ENCODE results near the gene GIT2. TPM values are rescaled to one million over a fixed set of nuclear protein-coding genes. Genes with fewer than 3 reads are reported as not detected.
A peak's percentile ranks its signal among the peaks of the same experiment; 100 is the strongest.

Gene GIT2
- total and polyA plus RNA-seq, 9 donors: 17.4 to 58.8 (median 43.7) TPM

DNA sequence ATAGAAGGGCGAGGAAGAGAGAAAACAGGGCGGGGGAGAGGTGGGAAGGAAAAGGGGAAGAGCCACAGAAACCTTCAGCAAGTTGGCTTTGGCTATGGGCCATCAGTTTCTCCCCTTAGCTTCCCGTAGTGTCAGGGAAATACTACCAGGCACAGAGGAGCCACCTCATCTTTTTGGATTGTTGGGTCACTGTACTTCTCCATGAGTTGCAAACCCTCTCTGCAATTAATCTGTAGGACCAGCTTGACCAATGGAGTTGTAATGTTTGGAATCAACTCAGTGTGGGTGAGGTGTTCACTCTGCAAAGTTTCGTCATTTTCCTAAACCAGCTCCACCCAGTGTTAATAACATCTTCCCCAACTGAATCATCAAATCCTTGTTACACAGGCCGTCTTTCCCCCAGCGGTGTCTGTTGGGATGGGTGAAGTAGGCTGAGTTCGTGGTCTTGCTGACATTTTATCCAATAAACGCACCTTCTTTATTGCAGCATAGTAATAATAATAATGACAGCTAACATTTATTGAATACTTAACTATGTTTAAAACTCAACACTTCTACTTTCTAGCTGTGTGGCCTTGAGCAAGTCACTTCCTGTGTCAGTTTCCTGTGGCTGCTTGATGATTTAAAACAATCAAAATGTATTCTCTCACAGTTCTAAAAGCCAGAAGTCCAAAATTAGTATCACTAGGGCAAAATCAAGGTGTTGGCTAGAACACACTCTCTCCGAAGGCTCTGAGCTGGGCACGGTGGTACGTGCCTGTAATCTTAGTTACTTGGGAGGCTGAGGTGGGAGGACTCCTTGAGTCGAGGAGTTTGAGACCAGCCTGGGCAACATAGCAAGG is 107.8 kb downstream of the GIT2 start:
- H3K27me3 ChIP-seq: no peaks in the 10 kb centered on the region
- 62 to 67% (median 67%) methylated on average over 12 of the region's 12 CpGs for WGBS, 3 donors
- TF ChIP-seq EP300 (IDR thresholded peaks at IDR 0.05) (no peak), POLR2A (IDR thresholded peaks at IDR 0.05) (no peak)
- TF ChIP-seq, protein P1, sequence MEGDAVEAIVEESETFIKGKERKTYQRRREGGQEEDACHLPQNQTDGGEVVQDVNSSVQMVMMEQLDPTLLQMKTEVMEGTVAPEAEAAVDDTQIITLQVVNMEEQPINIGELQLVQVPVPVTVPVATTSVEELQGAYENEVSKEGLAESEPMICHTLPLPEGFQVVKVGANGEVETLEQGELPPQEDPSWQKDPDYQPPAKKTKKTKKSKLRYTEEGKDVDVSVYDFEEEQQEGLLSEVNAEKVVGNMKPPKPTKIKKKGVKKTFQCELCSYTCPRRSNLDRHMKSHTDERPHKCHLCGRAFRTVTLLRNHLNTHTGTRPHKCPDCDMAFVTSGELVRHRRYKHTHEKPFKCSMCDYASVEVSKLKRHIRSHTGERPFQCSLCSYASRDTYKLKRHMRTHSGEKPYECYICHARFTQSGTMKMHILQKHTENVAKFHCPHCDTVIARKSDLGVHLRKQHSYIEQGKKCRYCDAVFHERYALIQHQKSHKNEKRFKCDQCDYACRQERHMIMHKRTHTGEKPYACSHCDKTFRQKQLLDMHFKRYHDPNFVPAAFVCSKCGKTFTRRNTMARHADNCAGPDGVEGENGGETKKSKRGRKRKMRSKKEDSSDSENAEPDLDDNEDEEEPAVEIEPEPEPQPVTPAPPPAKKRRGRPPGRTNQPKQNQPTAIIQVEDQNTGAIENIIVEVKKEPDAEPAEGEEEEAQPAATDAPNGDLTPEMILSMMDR (IDR thresholded peaks at IDR 0.05): no peak
- no peaks in the 10 kb centered on the region for H3K4me1 ChIP-seq (ENCODE audit: insufficient read depth)
- H3K9me3 ChIP-seq: no peaks in the 10 kb centered on the region
- no peak overlapping the region for H3K4me3 ChIP-seq
- no peak for DNase-seq
- no peak overlapping the region for H3K27ac ChIP-seq
- no peaks in the 10 kb centered on the region for H3K36me3 ChIP-seq
- intact Hi-C loops (cut with DNase I): no loop called here

GRCh38 chr12:109885616-109886015 is 110.6 kb downstream of the GIT2 start:
- no peak for DNase-seq

GRCh38 chr12:109883461-109883860 is 112.7 kb downstream of the GIT2 start:
- Histone ChIP-seq H3K9me3 (no peaks in the 10 kb centered on the region), H3K27ac (no peak overlapping the region), H3K4me1 (ENCODE audit: insufficient read depth) (peaks cover 4% of the 10 kb centered on the region), H3K27me3 (no peaks in the 10 kb centered on the region), H3K36me3 (no peaks in the 10 kb centered on the region), H3K4me3 (no peak overlapping the region)
- 64 to 74% (median 71%) methylated on average over 4 of the region's 4 CpGs for WGBS, 3 donors
- no peak for DNase-seq
- intact Hi-C loops (cut with DNase I): loop anchor here in 1 of 4 donors (5.0 kb wide), 1 partner anchor 76 kb away; no protein-coding TSS in a partner anchor
- TF ChIP-seq POLR2A (IDR thresholded peaks at IDR 0.05) (no peak), EP300 (IDR thresholded peaks at IDR 0.05) (no peak)
- TF ChIP-seq, protein P1 (IDR thresholded peaks at IDR 0.05): no peak

More at GRCh38 chr12:109885616-109886015, 110.6 kb downstream of the GIT2 start:
- intact Hi-C loops (cut with DNase I): no loop called here
- Histone ChIP-seq H3K27me3 (no peaks in the 10 kb centered on the region), H3K4me1 (ENCODE audit: insufficient read depth) (peaks cover 3% of the 10 kb centered on the region), H3K9me3 (no peaks in the 10 kb centered on the region), H3K27ac (no peak overlapping the region), H3K36me3 (no peaks in the 10 kb centered on the region), H3K4me3 (no peak overlapping the region)
- TF ChIP-seq, protein P1 (IDR thresholded peaks at IDR 0.05): no peak
- TF ChIP-seq EP300 (IDR thresholded peaks at IDR 0.05) (no peak), POLR2A (IDR thresholded peaks at IDR 0.05) (no peak)
- WGBS, 3 donors: 56 to 62% (median 56%) methylated on average over 10 of the region's 10 CpGs

- DNase-seq: no peak
- H3K27me3 ChIP-seq: no peaks in the 10 kb centered on the region
- H3K4me1 ChIP-seq (ENCODE audit: insufficient read depth): peaks cover 4% of the 10 kb centered on the region
- TF ChIP-seq POLR2A (IDR thresholded peaks at IDR 0.05) (no peak), EP300 (IDR thresholded peaks at IDR 0.05) (no peak)
- H3K36me3 ChIP-seq: no peaks in the 10 kb centered on the region
- no peaks in the 10 kb centered on the region for H3K9me3 ChIP-seq
- 82 to 87% (median 84%) methylated on average over 2 of the region's 2 CpGs for WGBS, 3 donors
- intact Hi-C loops (cut with DNase I): loop anchor here in 1 of 4 donors (5.0 kb wide), 1 partner anchor 74 kb away; no protein-coding TSS in a partner anchor
- no peak overlapping the region for H3K4me3 ChIP-seq
- H3K27ac ChIP-seq: no peak overlapping the region
Measured at GRCh38 chr12:109881752-109882151, 114.4 kb downstream of the GIT2 start.

DNA sequence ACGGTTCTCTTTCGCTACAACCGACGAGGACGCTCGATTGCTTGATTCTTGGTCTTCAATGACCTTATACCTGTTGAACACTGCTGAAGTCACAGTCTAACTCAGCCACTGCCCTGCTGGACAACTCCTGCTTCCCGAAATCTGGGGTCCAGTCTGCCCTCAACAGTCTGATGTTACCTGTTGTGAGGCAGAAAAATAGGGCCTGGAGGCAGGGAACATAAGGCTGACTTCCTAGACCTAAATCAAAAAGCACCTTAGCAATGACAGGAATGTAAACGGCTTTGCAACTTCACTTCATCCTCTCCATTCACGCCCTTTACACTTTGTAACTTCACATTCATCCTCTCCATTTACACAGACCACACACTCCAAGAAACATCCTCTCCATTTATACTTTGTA is 115.2 kb downstream of the GIT2 start:
- peaks cover 4% of the 10 kb centered on the region for H3K4me1 ChIP-seq (ENCODE audit: insufficient read depth)
- DNase-seq: no peak
- H3K4me3 ChIP-seq: peak overlapping the region; percentile 68
- no peaks in the 10 kb centered on the region for H3K27me3 ChIP-seq
- intact Hi-C loops (cut with DNase I): loop anchor here in 1 of 4 donors (5.0 kb wide), 1 partner anchor 74 kb away; no protein-coding TSS in a partner anchor
- TF ChIP-seq POLR2A (IDR thresholded peaks at IDR 0.05): no peak
- TF ChIP-seq, protein P1 (IDR thresholded peaks at IDR 0.05): no peak
- no peak for TF ChIP-seq EP300 (IDR thresholded peaks at IDR 0.05)
- no peaks in the 10 kb centered on the region for H3K9me3 ChIP-seq
- WGBS, 3 donors: 3 to 5% (median 5%) methylated on average over 9 of the region's 9 CpGs
- no peaks in the 10 kb centered on the region for H3K36me3 ChIP-seq
- H3K27ac ChIP-seq: no peak overlapping the region
